ENCODE measurements around the gene UNK. TPM values are rescaled to one million over a fixed set of nuclear protein-coding genes. Genes with fewer than 3 reads are reported as not detected.
"Not testable (repeated sequence)": the region's sequence is repeated elsewhere in the genome, so short reads cannot be mapped to it uniquely, and the experiment has no call there.

The UNK gene
- total and polyA plus RNA-seq, 2 donors (not counting 1 experiment from before 2014, with no cell fraction given), result 35.5 to 70.3 TPM

GRCh38 chr17:75810216-75810615 lies 25.6 kb downstream of the UNK start:
- Mint-ChIP-seq H3K27me3 (no peaks in the 10 kb centered on the region), H3K4me1 (peaks cover 11% of the 10 kb centered on the region), H3K9me3 (ENCODE audit: insufficient read depth) (no peaks in the 10 kb centered on the region), H3K27ac (no peak overlapping the region), H3K4me3 (no peak overlapping the region)
- POLR2A ChIA-PET, result interaction anchor here (0.6 kb wide), 1 partner anchor 16 kb away, joined by 3 read pairs; no protein-coding TSS in a partner anchor
- H3K4me2 ChIP-seq (replicated peaks; ENCODE audit: low read depth, low read length, poor library complexity, severe bottlenecking), result no peak overlapping the region
- CTCF ChIA-PET, result interaction anchor here (0.7 kb wide), 1 partner anchor 25 kb away, joined by 3 read pairs; the partner anchor contains the start of gene UNK
- DNase-seq, result no peak
- no peak overlapping the region for H3K9ac ChIP-seq (ENCODE audit: low read length)
- no peak overlapping the region for H2AFZ ChIP-seq (ENCODE audit: insufficient read depth, low read depth, low read length, poor library complexity, severe bottlenecking)
- 100% methylated on average over 1 of the region's 5 CpGs for WGBS (ENCODE audit: insufficient coverage)
- no peak for TF ChIP-seq CTCF (IDR thresholded peaks at IDR 0.05)
- no peak for TF ChIP-seq EZH2 (IDR thresholded peaks at IDR 0.05; ENCODE audit: borderline replicate concordance, insufficient read depth, low read depth, low read length, poor library complexity, severe bottlenecking)
- no peaks in the 10 kb centered on the region for H3K9me3 ChIP-seq (ENCODE audit: control extremely low read depth in 1 of 3, control insufficient read depth in 2 of 3, insufficient read depth in 1 of 3, low read length in 2 of 3)
- peaks cover 19% of the 10 kb centered on the region for H4K20me1 ChIP-seq (ENCODE audit: control insufficient read depth, insufficient read depth, low read length, poor library complexity, severe bottlenecking)
- H3K27me3 ChIP-seq (replicated peaks in 1 of 4; ENCODE audit: control extremely low read depth in 1 of 4, control insufficient read depth in 3 of 4, insufficient read depth in 4 of 4, low read length in 3 of 4), result no peaks in the 10 kb centered on the region
- peaks cover 0 to 12% of the 10 kb centered on the region in 2 donors for H3K4me1 ChIP-seq (ENCODE audit: control insufficient read depth in 2 of 2, insufficient read depth in 2 of 2, low read length in 2 of 2)
- no peak overlapping the region for H3K4me3 ChIP-seq (ENCODE audit: control extremely low read depth in 1 of 5, extremely low read depth in 1 of 5, insufficient read depth in 1 of 5, low read depth in 2 of 5, low read length in 4 of 5)
- intact Hi-C loops (cut with micrococcal nuclease), result no loop called here
- H3K36me3 ChIP-seq (replicated peaks in 1 of 2; ENCODE audit: control extremely low read depth in 1 of 2, control insufficient read depth in 1 of 2, extremely low read depth in 1 of 2, insufficient read depth in 2 of 2, low read length in 1 of 2), result peaks cover 0 to 53% of the 10 kb centered on the region in 2 experiments
- H3K27ac ChIP-seq (ENCODE audit: low read length in 2 of 2), result no peak overlapping the region
- H3K79me2 ChIP-seq (ENCODE audit: control insufficient read depth, insufficient read depth, low read length), result peaks cover 24% of the 10 kb centered on the region
- ATAC-seq (ENCODE audit: low read depth), result no peak

GRCh38 chr17:75810756-75811155 lies 26.1 kb downstream of the UNK start:
- peaks cover 0 to 55% of the 10 kb centered on the region in 2 experiments for H3K36me3 ChIP-seq (replicated peaks in 1 of 2; ENCODE audit: control extremely low read depth in 1 of 2, control insufficient read depth in 1 of 2, extremely low read depth in 1 of 2, insufficient read depth in 2 of 2, low read length in 1 of 2)
- H3K27me3 ChIP-seq (replicated peaks in 1 of 4; ENCODE audit: control extremely low read depth in 1 of 4, control insufficient read depth in 3 of 4, insufficient read depth in 4 of 4, low read length in 3 of 4); DNase-seq; intact Hi-C loops (cut with micrococcal nuclease); H3K9ac ChIP-seq (ENCODE audit: low read length); POLR2A ChIA-PET; H3K27ac Mint-ChIP-seq; ATAC-seq (ENCODE audit: low read depth); H3K9me3 ChIP-seq (ENCODE audit: control extremely low read depth in 1 of 3, control insufficient read depth in 2 of 3, insufficient read depth in 1 of 3, low read length in 2 of 3); H3K4me2 ChIP-seq (replicated peaks; ENCODE audit: low read depth, low read length, poor library complexity, severe bottlenecking); H3K27ac ChIP-seq (ENCODE audit: low read length in 2 of 2); H3K4me3 Mint-ChIP-seq; H2AFZ ChIP-seq (ENCODE audit: insufficient read depth, low read depth, low read length, poor library complexity, severe bottlenecking); H3K27me3 Mint-ChIP-seq; H3K4me3 ChIP-seq (ENCODE audit: control extremely low read depth in 1 of 5, extremely low read depth in 1 of 5, insufficient read depth in 1 of 5, low read depth in 2 of 5, low read length in 4 of 5); H3K9me3 Mint-ChIP-seq (ENCODE audit: insufficient read depth): not testable (repeated sequence)
- H4K20me1 ChIP-seq (ENCODE audit: control insufficient read depth, insufficient read depth, low read length, poor library complexity, severe bottlenecking), result peaks cover 19% of the 10 kb centered on the region
- CTCF ChIA-PET, result interaction anchor here (0.7 to 1.2 kb wide), 2 partner anchors 26 to 45 kb away, joined by 3 read pairs; partner anchors contain the start of genes UNK and WBP2
- H3K4me1 ChIP-seq (ENCODE audit: control insufficient read depth in 2 of 2, insufficient read depth in 2 of 2, low read length in 2 of 2), result peaks cover 0 to 12% of the 10 kb centered on the region in 2 donors
- H3K79me2 ChIP-seq (ENCODE audit: control insufficient read depth, insufficient read depth, low read length), result peaks cover 23% of the 10 kb centered on the region
- WGBS (ENCODE audit: insufficient coverage), result 100% methylated on average over 7 of the region's 11 CpGs
- peaks cover 11% of the 10 kb centered on the region for H3K4me1 Mint-ChIP-seq

Data from B cell (primary cell).